ENCODE results near the gene PIAS4.
A peak's percentile ranks its signal among the peaks of the same experiment; 100 is the strongest.
"Not testable (repeated sequence)": the region's sequence is repeated elsewhere in the genome, so short reads cannot be mapped to it uniquely, and the experiment has no call there.

The PIAS4 gene

GRCh38 chr19:3998667-3999412 lies 8.7 kb upstream of the PIAS4 start:
- DNase-seq, result not testable (repeated sequence)

GRCh38 chr19:4000798-4001197 lies 6.7 kb upstream of the PIAS4 start:
- DNase-seq, result not testable (repeated sequence)

GRCh38 chr19:4005436-4005835 lies 2.1 kb upstream of the PIAS4 start:
- not testable (repeated sequence) for DNase-seq

GRCh38 chr19:4007836-4008539 lies 452 bp downstream of the PIAS4 start:
- peak; percentile 44 for DNase-seq

GRCh38 chr19:4009990-4010807 lies 2.7 kb downstream of the PIAS4 start:
- DNase-seq, result peak; percentile 22

- no peak for DNase-seq
These were observed 3.2 kb downstream of the PIAS4 start for GRCh38 chr19:4010808-4011110.

GRCh38 chr19:4011430-4011829 lies 3.9 kb downstream of the PIAS4 start:
- not testable (repeated sequence) for DNase-seq

- DNase-seq, result no peak
These were observed 4.8 kb downstream of the PIAS4 start for GRCh38 chr19:4012092-4012974.

- no peak for DNase-seq
These were observed 5.6 kb downstream of the PIAS4 start for GRCh38 chr19:4012975-4013634.

- no peak for DNase-seq
These were observed 6.5 kb downstream of the PIAS4 start for GRCh38 chr19:4013886-4014540.

- DNase-seq, result peak; percentile 45
These were observed 7.3 kb downstream of the PIAS4 start for GRCh38 chr19:4014541-4015491.

- DNase-seq, result peak; percentile 25
These were observed 8.3 kb downstream of the PIAS4 start for GRCh38 chr19:4015705-4016402.

- no peak for DNase-seq
These were observed 8.9 kb downstream of the PIAS4 start for GRCh38 chr19:4016486-4016885.

- no peak for DNase-seq
These were observed 9.5 kb downstream of the PIAS4 start for GRCh38 chr19:4016903-4017638.

- peak; percentile 46 for DNase-seq
These were observed 10.6 kb downstream of the PIAS4 start for GRCh38 chr19:4018140-4018613.

- DNase-seq, result no peak
These were observed 11.4 kb downstream of the PIAS4 start for GRCh38 chr19:4018775-4019504.

GRCh38 chr19:4019578-4019977 lies 12.0 kb downstream of the PIAS4 start:
- DNase-seq, result no peak
